GM12801 (cell line): Measurements from ENCODE around the gene C1S.

Experiments
- CTCF ChIP-seq: IDR thresholded peaks from one replicate; pipeline ENCODE4 v1.5.1; 2011; ENCODE audit warnings: control low read depth; ENCODE audit not compliant: insufficient read length; ENCODE audit errors: extremely low read depth

The C1S gene

GRCh38 chr12:7060353-7060954, at the start of gene C1S:
C1S (plus strand) TSS chr12:7060718; CDS start chr12:7061913, 1,195 bp downstream.
- TF ChIP-seq CTCF: no peak

- no peak for TF ChIP-seq CTCF
Observed at GRCh38 chr12:7012024-7012607, 48.4 kb upstream of the C1S start.

GRCh38 chr12:7013101-7013500, 47.4 kb upstream of the C1S start:
- no peak for TF ChIP-seq CTCF

- TF ChIP-seq CTCF: no peak
Observed at GRCh38 chr12:7015555-7016370, 44.8 kb upstream of the C1S start.

GRCh38 chr12:7016958-7017571, 43.5 kb upstream of the C1S start:
- no peak for TF ChIP-seq CTCF

- no peak for TF ChIP-seq CTCF
Observed at GRCh38 chr12:7017870-7018349, 42.6 kb upstream of the C1S start.
